PFSK-1 (cell line): ENCODE results near the gene RNFT2.

Source experiments
- POLR2AphosphoS5 ChIP-seq: IDR thresholded peaks from 2 replicates; pipeline ENCODE4 v1.6.1; 2012; ENCODE audit warnings: low read depth, mild to moderate bottlenecking, control low read depth, low read length, moderate library complexity
- TAF1 ChIP-seq: IDR thresholded peaks from 2 replicates; pipeline ENCODE4 v1.6.1; 2012; ENCODE audit warnings: low read length, control low read depth, borderline replicate concordance; ENCODE audit not compliant: insufficient read depth

DNA sequence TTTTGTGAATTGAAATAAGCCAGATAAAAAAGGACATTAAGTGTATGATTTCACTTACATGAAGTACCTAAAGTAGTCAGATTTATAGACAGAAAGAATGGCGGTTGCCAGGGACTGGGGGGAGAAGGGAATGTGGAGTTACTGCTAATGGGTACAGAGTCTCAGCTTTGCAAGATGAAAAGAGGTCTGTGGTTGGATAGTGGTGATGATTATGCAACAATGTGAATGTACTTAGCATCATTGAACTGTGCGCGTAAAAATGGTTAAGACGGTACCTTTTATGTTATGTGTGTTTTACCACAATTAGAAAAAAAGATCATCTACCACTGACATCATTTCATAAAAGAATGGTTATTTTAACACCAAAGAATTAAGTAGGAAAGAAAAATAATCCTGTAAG, 35.9 kb downstream of the RNFT2 start:
- TF ChIP-seq POLR2AphosphoS5 (no peak), TAF1 (no peak)
